DLD1 (cell line): ENCODE measurements around the gene TIGAR.

ENCODE experiments used
- in situ Hi-C: cut with HindIII; loops from 2 replicates; pipeline ENCODE4 v1.10.0; 2017; ENCODE audit warnings: low sequenced_read_pairs

The TIGAR gene

DNA sequence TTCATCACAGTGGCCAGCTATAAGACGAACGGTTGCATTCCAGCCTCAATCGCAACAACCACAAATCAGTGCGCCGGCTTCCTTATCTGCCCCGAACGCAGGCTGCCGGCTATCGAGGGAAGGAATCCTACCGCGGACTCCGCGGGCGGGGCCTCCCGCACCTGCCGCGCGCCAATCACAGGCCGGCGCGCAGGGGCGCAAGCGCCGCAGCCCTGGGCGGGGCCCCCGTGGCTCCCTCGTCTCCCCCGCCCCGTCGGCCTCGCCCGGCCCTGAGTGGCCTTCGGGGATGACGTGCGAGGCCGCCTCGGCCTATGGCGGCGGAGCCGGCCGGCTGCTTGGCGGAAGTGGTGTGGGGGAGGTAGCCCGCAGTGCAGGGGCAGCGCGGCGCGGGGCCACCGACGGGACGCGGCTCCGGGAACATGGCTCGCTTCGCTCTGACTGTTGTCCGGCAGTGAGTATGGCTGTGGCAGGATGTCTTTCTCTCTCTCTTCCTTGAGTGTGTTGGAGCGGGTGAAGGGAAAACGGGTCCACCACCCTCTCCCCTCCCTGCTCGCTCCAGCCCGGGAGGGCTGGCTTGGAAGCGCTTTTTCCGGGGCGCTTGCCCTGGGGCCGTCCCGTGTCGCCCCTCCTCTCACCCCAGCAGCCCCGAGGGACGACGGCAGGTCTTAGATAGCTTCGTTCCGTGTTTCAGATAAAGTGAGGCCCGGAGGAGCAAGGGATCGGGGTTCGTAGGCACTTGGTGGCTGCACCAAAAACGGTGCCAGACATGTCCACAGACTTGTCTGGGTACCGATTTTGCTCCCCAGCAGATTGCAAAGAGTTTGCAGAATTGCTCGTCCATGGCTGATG is at the start of gene TIGAR:
Gene TIGAR (plus strand): TSS at position 361 of the 849 bp plus-strand sequence. CDS start 59 bp downstream, at position 420.
- in situ Hi-C loops = no loop called here

DNA sequence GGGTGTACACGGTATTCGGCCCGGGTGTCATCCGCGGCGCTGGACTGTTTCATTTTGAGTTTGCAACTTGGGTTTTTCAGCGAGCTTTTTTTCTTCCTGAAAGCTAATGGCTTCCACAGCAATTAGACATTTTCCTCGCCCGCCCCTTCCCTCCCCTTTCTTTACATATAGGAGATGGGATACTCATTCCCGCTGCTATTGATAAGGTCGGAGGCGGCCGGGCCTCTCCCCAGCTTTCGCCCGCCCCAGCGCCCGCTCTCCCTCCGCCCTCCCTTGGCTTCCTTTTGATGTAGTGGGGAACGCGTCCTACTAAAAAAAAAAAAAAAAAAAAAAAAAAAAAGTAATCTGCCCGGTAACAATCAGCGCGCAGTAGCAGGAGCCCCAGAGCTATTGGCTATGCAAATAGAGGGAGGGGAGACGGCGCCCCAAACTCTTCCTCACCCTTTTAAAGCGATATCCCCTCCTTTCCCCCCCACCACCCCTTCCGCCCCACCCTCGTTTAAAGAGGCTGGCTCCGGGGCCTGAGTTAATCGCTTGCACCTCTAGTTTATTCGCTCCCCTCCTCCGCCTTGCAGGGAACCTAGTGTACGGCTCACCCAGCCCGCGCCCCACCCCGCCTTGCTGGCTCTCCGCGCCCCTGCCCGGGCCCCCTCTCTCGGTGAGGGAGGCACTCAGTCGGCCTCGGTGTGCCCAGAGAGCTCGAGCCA is 49.1 kb upstream of the TIGAR start:
- in situ Hi-C loops = no loop called here

- in situ Hi-C loops = no loop called here
Measured at GRCh38 chr12:4272424-4273272, 48.4 kb upstream of the TIGAR start.

GRCh38 chr12:4273273-4273651 is 47.8 kb upstream of the TIGAR start:
- in situ Hi-C loops = no loop called here

GRCh38 chr12:4273652-4274395 is 47.2 kb upstream of the TIGAR start, which contains the start of gene CCND2:
Gene CCND2 (plus strand): TSS chr12:4273762. CDS start chr12:4274041, 279 bp downstream.
- in situ Hi-C loops = no loop called here

GRCh38 chr12:4274396-4275015 is 46.5 kb upstream of the TIGAR start:
- in situ Hi-C loops = no loop called here

DNA sequence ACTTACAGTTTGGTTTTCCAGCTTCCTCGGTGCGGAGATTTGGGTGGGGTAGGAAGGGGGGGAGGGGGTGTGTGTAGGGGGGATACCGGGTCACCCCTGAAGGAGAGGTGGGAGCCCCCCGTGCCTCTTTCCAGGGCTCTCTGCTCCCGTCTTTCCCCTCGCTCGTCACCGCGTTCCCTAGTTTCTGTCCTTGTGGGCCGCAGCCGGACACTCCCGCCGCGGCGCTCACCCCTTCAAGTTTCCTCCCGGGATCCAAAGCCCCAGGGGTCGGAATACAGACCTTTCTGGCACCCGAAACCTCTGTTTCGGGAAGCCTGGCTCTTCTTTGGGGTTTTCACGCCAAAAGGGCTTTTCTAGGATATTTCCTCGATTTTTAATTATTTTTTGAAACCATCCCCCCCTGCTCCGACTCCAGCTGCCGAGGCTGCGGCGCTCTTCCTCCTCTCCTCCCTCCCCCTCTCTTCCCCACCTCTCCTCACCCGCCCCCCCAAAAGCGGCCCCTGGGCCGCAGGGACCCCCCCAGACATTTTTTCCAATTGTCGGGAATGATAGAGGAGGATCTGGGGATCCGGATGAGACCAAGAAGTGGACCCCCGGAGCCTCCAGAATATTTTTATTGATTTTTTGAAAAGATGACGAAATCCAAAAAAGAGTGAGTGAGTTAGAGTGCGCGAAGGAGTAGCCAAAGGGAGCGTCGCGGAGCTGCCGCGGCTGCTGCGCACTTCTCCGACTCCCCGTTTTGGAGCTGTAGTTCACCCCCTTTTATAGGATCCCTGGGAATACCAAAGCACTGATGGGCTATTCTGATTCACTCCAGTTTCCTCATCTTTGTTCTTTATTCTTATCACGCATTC is 45.8 kb upstream of the TIGAR start:
- in situ Hi-C loops = no loop called here

- in situ Hi-C loops = no loop called here
Measured at GRCh38 chr12:4275870-4276301, 45.1 kb upstream of the TIGAR start.

DNA sequence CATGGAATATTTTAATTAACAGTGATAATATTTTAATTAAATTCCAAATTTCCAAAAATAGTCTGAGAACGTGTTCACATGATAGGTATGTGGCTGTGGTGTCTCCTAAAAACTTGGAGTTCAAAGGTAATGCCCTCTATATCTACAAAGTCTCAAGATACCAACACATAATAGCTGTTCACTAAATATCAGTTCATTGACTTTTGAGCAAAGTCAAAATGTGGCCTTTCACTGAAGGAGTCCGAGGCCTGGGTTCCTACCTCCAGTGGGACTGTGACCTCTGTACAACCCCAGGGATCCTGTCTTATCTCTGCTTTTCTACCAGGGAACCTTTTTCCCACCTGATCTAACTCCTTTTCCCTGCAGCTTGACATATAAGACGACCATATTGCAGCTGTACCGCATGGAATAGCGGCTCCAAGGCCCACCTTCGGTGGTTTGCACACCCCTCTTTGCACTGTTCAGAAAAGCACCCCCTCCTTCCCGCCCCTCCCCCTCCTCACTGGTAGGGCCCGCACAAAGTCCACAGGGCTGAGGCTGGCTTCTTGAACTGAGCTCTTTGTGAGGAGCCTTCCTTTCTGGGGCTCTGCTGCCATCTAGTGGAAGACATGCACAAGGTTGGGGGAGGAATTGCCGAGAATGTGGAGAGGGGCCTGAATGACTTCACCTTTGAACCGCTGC is 44.3 kb upstream of the TIGAR start:
- in situ Hi-C loops = no loop called here

DNA sequence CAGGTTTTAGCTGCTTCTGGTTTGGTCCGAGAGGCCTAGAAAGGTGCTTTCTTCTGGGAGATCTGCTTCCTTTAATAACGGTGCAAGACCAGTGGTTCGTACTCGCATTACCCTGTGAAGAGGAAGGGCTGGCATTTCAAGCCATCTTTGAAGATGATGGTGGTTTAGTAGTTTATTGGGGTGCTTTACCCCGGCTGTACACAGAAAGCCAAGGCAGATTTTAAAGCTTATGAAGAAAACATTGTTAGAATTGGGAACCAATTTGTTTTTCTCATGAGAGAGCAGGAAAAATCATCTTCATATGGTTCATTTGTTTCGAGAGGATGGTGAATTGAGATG is 43.8 kb upstream of the TIGAR start:
- in situ Hi-C loops = no loop called here

GRCh38 chr12:4277857-4278256 is 43.2 kb upstream of the TIGAR start:
- in situ Hi-C loops = no loop called here

GRCh38 chr12:4278329-4279197 is 42.5 kb upstream of the TIGAR start:
- in situ Hi-C loops = no loop called here

GRCh38 chr12:4279198-4279690 is 41.8 kb upstream of the TIGAR start:
- in situ Hi-C loops = no loop called here

- in situ Hi-C loops = no loop called here
Measured at GRCh38 chr12:4280351-4281163, 40.5 kb upstream of the TIGAR start.

- in situ Hi-C loops = no loop called here
Measured at GRCh38 chr12:4281173-4281654, 39.8 kb upstream of the TIGAR start.

- in situ Hi-C loops = no loop called here
Measured at GRCh38 chr12:4282103-4282891, 38.7 kb upstream of the TIGAR start.
